HepG2 (cell line): Measurements from ENCODE around the gene EPS8. TPM values are rescaled to one million over a fixed set of nuclear protein-coding genes. Genes with fewer than 3 reads are reported as not detected.

ENCODE experiments used
- ATAC-seq: fragments of 200-7000 bp; cut with Tn5 transposase; 3 replicates; pipeline ENCODE4 v1.9.1; 2020; ENCODE audit warnings: mild to moderate bottlenecking, moderate library complexity
- BruUV-seq: library from RNA; stranded (reverse); fragments of 400-500 nt; replicated peaks from 2 replicates; lab custom pipeline; 2021; lab: Mats Ljungman, UMichigan
- CTCF ChIA-PET: fragments of 300-600 bp; formaldehyde crosslinking; extraction: SDS; loops from one replicate; lab custom pipeline; 2021; ENCODE audit warnings: low total read pairs, inconsistent platforms, low intra/inter-chr PET ratio; lab: Yijun Ruan, JAX
- POLR2A ChIA-PET: fragments of 350-600 bp; sonication (Branson Sonifier 250); formaldehyde crosslinking; loops from one replicate; lab custom pipeline; 2020; ENCODE audit warnings: antibody characterized with exemption, inconsistent platforms; lab: Yijun Ruan, JAX
- DNase-seq: peaks from one replicate; pipeline ENCODE4 v3.0.0-alpha.2; 2015; ENCODE audit warnings: low spot score
- FAIRE-seq: peaks from 3 replicates; lab custom pipeline; 2011; peaks lifted over from hg19 to GRCh38; lab: Jason Lieb, UNC
- H2AFZ ChIP-seq: one replicate; pipeline ENCODE4 v1.6.1; 2011; ENCODE audit warnings: low read length, inconsistent platforms
- H3K27ac ChIP-seq: fragments of 300-600 bp; 3 replicates; pipeline ENCODE4 v1.8.0; 2011; ENCODE audit warnings: mixed run types, mild to moderate bottlenecking, mixed read lengths, low read length, inconsistent platforms; ENCODE audit not compliant: insufficient read depth; ENCODE audit errors: extremely low read length
- H3K27me3 ChIP-seq, 2 experiments: fragments of 200-600 bp in 1 of 2; 2 replicates in 1 of 2; 3 replicates in 1 of 2; pipeline versions ENCODE4 v1.6.0 to v1.8.0; 2011; ENCODE audit warnings: low read length in 2 of 2, mild to moderate bottlenecking in 2 of 2, moderate library complexity in 2 of 2, inconsistent platforms in 1 of 2; ENCODE audit not compliant: insufficient read depth in 2 of 2, control insufficient read depth in 1 of 2
- H3K36me3 ChIP-seq, 2 experiments: fragments of 200-600 bp in 1 of 2; replicated peaks in 1 of 2; 2 replicates in 1 of 2; 3 replicates in 1 of 2; pipeline versions ENCODE4 v1.5.1 to v1.8.0; 2011; ENCODE audit warnings: low read length in 2 of 2, inconsistent platforms in 1 of 2; ENCODE audit not compliant: insufficient read depth in 2 of 2, control insufficient read depth in 1 of 2
- H3K4me1 ChIP-seq: 2 replicates; pipeline ENCODE4 v1.5.1; 2012; ENCODE audit warnings: low read length, inconsistent platforms; ENCODE audit not compliant: insufficient read depth
- H3K4me2 ChIP-seq: 2 replicates; pipeline ENCODE4 v1.6.0; 2011; ENCODE audit warnings: low read depth, low read length, inconsistent platforms
- H3K4me3 ChIP-seq, 3 experiments: fragments of 200-600 bp in 1 of 3; sonication (generic), shearing (Covaris generic) in 1 of 3; replicated peaks in 1 of 3; 2 replicates each; pipeline ENCODE4 v1.5.1; 2011 to 2016; ENCODE audit warnings: low read length in 3 of 3, inconsistent platforms in 2 of 3, low read depth in 2 of 3, mild to moderate bottlenecking in 2 of 3, control low read depth in 1 of 3, mixed read lengths in 1 of 3; ENCODE audit not compliant: insufficient read depth in 1 of 3
- H3K79me2 ChIP-seq: one replicate; pipeline ENCODE4 v1.6.1; 2011; ENCODE audit warnings: low read length, inconsistent platforms; ENCODE audit not compliant: insufficient read depth
- H3K9ac ChIP-seq: 2 replicates; pipeline ENCODE4 v1.6.0; 2011; ENCODE audit warnings: mild to moderate bottlenecking, low read depth, low read length, inconsistent platforms; ENCODE audit not compliant: insufficient read depth
- H3K9me3 ChIP-seq: 2 replicates; pipeline ENCODE4 v1.5.1; 2012; ENCODE audit warnings: mild to moderate bottlenecking, low read length
- H4K20me1 ChIP-seq: 2 replicates; pipeline ENCODE4 v1.6.0; 2011; ENCODE audit warnings: inconsistent platforms, mild to moderate bottlenecking, low read length, moderate library complexity; ENCODE audit not compliant: insufficient read depth
- ESRRA ChIP-seq: sonication (generic); formaldehyde crosslinking; IDR thresholded peaks from 2 replicates; pipeline ENCODE4 v1.5.1; 2020; ENCODE audit warnings: mild to moderate bottlenecking, low read depth, missing genetic modification reagents
- FLYWCH1 ChIP-seq: sonication (generic); formaldehyde crosslinking; IDR thresholded peaks from 2 replicates; pipeline ENCODE4 v1.8.1; 2023; ENCODE audit warnings: mild to moderate bottlenecking, missing genetic modification reagents
- IRF2 ChIP-seq: IDR thresholded peaks from 2 replicates; pipeline ENCODE4 v1.6.1; 2018; ENCODE audit warnings: missing genetic modification reagents, missing compliant biosample characterization
- KLF12 ChIP-seq: sonication (generic); formaldehyde crosslinking; IDR thresholded peaks from 2 replicates; pipeline ENCODE4 v1.4.0; 2020; ENCODE audit warnings: missing genetic modification reagents, borderline replicate concordance
- MYC ChIP-seq: sonication (generic); formaldehyde crosslinking; IDR thresholded peaks from 2 replicates; pipeline ENCODE4 v1.9.0; 2021; ENCODE audit warnings: missing genetic modification reagents, borderline replicate concordance
- RCOR2 ChIP-seq: IDR thresholded peaks from 2 replicates; pipeline ENCODE4 v1.6.1; 2016; ENCODE audit warnings: missing biosample characterization, missing genetic modification reagents
- TEAD2 ChIP-seq: sonication (generic); formaldehyde crosslinking; IDR thresholded peaks from 2 replicates; pipeline ENCODE4 v1.9.0; 2021; ENCODE audit warnings: missing genetic modification reagents
- U2AF2 ChIP-seq: fragments of 200-400 bp; formaldehyde crosslinking; IDR thresholded peaks from 2 replicates; pipeline ENCODE4 v1.6.1; 2017; ENCODE audit warnings: low read depth, mild to moderate bottlenecking, low read length
- ZBTB42 ChIP-seq: sonication (generic); formaldehyde crosslinking; IDR thresholded peaks from 2 replicates; pipeline ENCODE4 v1.5.0; 2020; ENCODE audit warnings: mild to moderate bottlenecking, missing genetic modification reagents
- ZFP37 ChIP-seq: sonication (generic); formaldehyde crosslinking; IDR thresholded peaks from 2 replicates; pipeline ENCODE4 v1.4.0; 2020; ENCODE audit warnings: missing genetic modification reagents, borderline replicate concordance
- ZNF362 ChIP-seq: sonication (generic); formaldehyde crosslinking; IDR thresholded peaks from 2 replicates; pipeline ENCODE4 v1.4.0; 2020; ENCODE audit warnings: missing genetic modification reagents, mild to moderate bottlenecking, borderline replicate concordance
- ZNF446 ChIP-seq: sonication (generic); formaldehyde crosslinking; IDR thresholded peaks from 2 replicates; pipeline ENCODE4 v1.5.0; 2020; ENCODE audit warnings: mild to moderate bottlenecking, missing genetic modification reagents
- ZNF724P ChIP-seq: sonication (generic); formaldehyde crosslinking; IDR thresholded peaks from 2 replicates; pipeline ENCODE4 v1.8.0; 2022; ENCODE audit warnings: missing genetic modification reagents, borderline replicate concordance
- WGBS: methylation state at CpG from one replicate; pipeline ENCODE4 v1.1.6; 2017; ENCODE audit warnings: low lambda C conversion rate; 5-methylcytosine and 5-hydroxymethylcytosine counted together
- in situ Hi-C: cut with HindIII; loops from 2 replicates; pipeline ENCODE4 v1.10.0; 2017; ENCODE audit warnings: low pct_unique_long_range_greater_than_20kb; ENCODE audit not compliant: extremely low pct_ligation_motif_present
- intact Hi-C: fragments of 100-400 bp; cut with micrococcal nuclease; formaldehyde crosslinking; loops from one replicate; pipeline ENCODE4 v1.10.0; 2022; ENCODE audit not compliant: unreplicated experiment
- polyA plus RNA-seq, 8 experiments: library from polyadenylated mRNA; depleted of rRNA in 3 of 8; stranded (reverse) in 7 of 8; unstranded in 1 of 8; fragments of >200 nt; fragmentation: Illumina TruSeq in 4 of 8; extraction: Trizol in 4 of 8; gene quantifications; 2 replicates each; pipeline versions ENCODE4 v1.2.1 to v1.2.3, GENCODE V29; 2011 to 2016; ENCODE audit warnings: low read depth in 4 of 8, missing spikeins in 1 of 8, mixed read lengths in 1 of 8; ENCODE audit not compliant: insufficient read depth in 1 of 8
- total RNA-seq, 5 experiments: library from RNA; depleted of rRNA; stranded (reverse); fragments of >200 nt; fragmentation: Illumina TruSeq; extraction: Trizol; gene quantifications; 2 replicates each; pipeline ENCODE4 v1.2.3, GENCODE V29; 2016; ENCODE audit warnings: low read depth in 1 of 5

EPS8 gene
- total and polyA plus RNA-seq, 2 of the 13 experiments (the other 11 are each of a cell fraction or from before 2014, with no cell fraction given) = 37.1 to 43.4 TPM

- Histone ChIP-seq H3K4me1 (peaks cover 58% of the 10 kb centered on the region), H3K9ac (no peak overlapping the region), H3K79me2 (peaks cover 35% of the 10 kb centered on the region), H2AFZ (no peak overlapping the region), H3K4me3 (no peak overlapping the region), H3K36me3 (no peaks in the 10 kb centered on the region), H4K20me1 (peaks cover 3% of the 10 kb centered on the region; the same call in 1 of the 2 replicates), H3K4me2 (no peak overlapping the region), H3K9me3 (no peaks in the 10 kb centered on the region), H3K27ac (no peak overlapping the region), H3K27me3 (no peaks in the 10 kb centered on the region; a peak in 1 of 5 replicates)
- FAIRE-seq = no peak
- BruUV-seq = no TSS peak
- no peak for DNase-seq
- in situ Hi-C loops (no loop called here), intact Hi-C loops (no loop called here)
- CTCF ChIA-PET = no interaction called here
- WGBS = 95% methylated on average over 4 of the region's 4 CpGs
- no peak for ATAC-seq
- no peak for TF ChIP-seq IRF2 (CRISPR knock-in tag)
- TF ChIP-seq ZNF362 = no peak
- no peak for TF ChIP-seq KLF12
- no peak for TF ChIP-seq ZFP37 (CRISPR knock-in tag)
- TF ChIP-seq ESRRA = no peak
- TF ChIP-seq MYC (CRISPR knock-in tag) = no peak
- no peak for TF ChIP-seq RCOR2 (CRISPR knock-in tag)
- no peak for TF ChIP-seq U2AF2
- TF ChIP-seq FLYWCH1 (CRISPR knock-in tag) = no peak
- no peak for TF ChIP-seq TEAD2 (CRISPR knock-in tag)
- TF ChIP-seq ZNF724P = no peak
- no peak for TF ChIP-seq ZNF446 (CRISPR knock-in tag)
- no peak for TF ChIP-seq ZBTB42 (CRISPR knock-in tag)
- POLR2A ChIA-PET = no interaction called here
Observed at GRCh38 chr12:15691388-15691787, 97.8 kb downstream of the EPS8 start.
